ENCODE measurements around the gene FAM47A.

The FAM47A gene

GRCh38 chrX:34132028-34132427 is at the start of gene FAM47A:
FAM47A (minus strand) TSS chrX:34132314; CDS start chrX:34132278, 36 bp downstream.
- DNase-seq, result no peak

DNA sequence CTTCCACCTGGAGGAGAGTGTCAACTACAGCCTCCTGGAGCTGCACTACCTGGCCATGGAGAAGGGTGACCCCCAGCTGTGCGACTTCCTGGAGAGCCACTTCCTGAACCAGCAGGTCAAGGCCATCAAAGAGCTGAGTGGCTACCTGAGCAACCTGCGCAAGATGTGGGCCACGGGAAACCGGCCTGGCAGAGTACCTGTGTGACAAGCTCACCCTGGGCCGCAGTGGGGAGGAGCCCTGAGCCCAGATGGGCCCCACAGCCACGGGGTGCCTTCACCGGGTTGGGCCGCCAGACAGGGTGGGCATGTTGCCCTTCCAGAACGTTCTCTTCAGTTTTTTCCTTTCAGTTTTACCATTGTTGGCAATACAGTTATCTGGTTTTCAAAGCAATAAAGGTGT is 15.2 kb upstream of the FAM47A start:
- DNase-seq, result no peak

DNA sequence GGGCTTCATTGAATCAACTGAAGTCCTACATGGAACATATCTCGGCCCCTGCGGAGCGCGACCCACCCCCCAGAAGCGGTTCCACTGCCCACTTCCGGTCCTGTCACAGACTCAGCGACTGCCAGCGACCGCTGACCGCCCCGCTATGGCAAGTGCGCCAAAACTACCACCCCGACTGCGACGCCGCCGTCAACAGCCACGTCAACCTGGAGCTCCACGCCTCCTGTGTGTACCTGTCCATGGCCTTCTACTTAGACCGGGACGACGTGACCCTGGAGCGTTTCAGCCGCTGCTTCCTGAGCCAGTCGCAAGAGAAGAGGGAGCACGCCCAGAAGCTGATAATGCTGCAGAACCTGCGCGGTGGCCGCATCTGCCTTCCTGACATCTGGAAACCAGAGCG is 14.8 kb upstream of the FAM47A start:
- DNase-seq, result no peak

DNA sequence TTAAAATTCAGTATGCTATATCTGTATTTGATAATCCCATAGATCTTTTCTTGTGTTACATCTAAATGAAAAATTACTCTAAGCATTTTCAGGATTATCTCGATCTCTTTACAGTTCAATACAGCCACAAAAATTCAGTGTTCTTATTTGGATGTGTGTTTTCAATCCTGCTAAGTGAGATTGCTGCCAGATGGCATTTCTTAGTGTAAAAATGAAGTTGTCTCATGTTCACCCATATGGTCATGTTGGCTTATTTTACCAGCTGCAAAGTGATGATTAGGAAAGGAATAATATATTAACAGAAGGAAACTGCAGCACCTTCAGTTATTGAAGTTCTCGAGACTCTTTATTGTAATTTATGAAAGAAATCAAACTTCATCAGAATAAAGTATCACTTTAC is 12.1 kb upstream of the FAM47A start:
- no peak for DNase-seq

GRCh38 chrX:34140816-34141215 is 8.7 kb upstream of the FAM47A start:
- no peak for DNase-seq

- DNase-seq, result no peak
Measured at GRCh38 chrX:34130980-34131744, 952 bp downstream of the FAM47A start.

GRCh38 chrX:34130501-34130900 is 1.6 kb downstream of the FAM47A start:
- DNase-seq, result no peak

DNA sequence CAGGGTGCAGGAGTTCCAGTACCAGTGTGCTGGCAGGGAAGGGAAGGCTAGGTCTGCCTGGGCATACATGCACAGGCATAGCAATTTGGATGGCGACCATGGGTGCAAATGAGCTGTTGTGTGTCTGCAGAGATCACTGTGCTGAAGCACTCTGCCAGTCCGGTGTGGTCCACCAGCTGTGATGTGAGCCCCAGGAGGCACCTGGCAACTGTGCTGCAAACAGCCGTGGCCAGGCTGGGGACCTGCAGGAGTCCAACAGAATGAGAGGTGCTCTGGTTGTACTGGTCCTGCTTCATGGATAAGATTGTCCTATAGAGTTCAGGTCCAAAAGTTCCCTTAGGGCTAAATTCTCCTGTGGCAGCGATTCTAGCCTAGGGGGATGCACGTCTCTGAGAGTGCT is 6.1 kb downstream of the FAM47A start:
- DNase-seq, result no peak

GRCh38 chrX:34119122-34119521 is 13.0 kb downstream of the FAM47A start:
- DNase-seq, result no peak

DNA sequence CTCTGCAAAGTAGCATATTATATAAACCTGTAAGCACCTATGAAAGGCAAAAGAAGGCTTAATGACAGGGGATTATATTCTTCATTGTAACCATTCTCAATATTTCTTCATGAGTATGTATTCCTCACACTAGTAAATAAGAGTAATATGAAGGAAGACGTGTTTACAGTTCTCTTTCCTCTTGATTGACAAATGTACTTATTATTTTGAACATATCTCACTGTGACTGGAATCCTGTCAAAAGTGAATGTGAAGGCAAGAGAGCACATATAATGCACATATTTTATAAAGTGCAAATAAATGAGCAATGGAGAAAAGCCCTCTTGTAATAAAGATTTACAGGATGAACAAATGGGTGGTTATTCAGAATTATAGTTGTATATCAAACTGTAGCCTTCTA is 19.7 kb downstream of the FAM47A start:
- DNase-seq, result no peak

Data from stimulated activated CD4-positive, alpha-beta T cell treated with anti-CD3 and anti-CD28 coated beads, Interleukin-4, amount 100 ng/mL, for 1 hour (primary cell).